Fibroblast of lung (primary cell): ENCODE results near the gene DLGAP1.

Experiments
- CTCF ChIP-seq, 2 donors: IDR thresholded peaks in 1 of 2; conservative IDR thresholded peaks in 1 of 2; 1 replicate in 1 of 2; 2 replicates in 1 of 2; pipeline ENCODE4 v1.5.1; 2011 to 2012; ENCODE audit warnings: low read length in 2 of 2, control low read depth in 1 of 2, inconsistent platforms in 1 of 2, low read depth in 1 of 2, mild to moderate bottlenecking in 1 of 2
- EZH2 ChIP-seq: IDR thresholded peaks from 2 replicates; pipeline ENCODE4 v1.5.1; 2012; ENCODE audit warnings: low read length, control low read depth, mild to moderate bottlenecking; ENCODE audit errors: missing control alignments

GRCh38 chr18:3456686-3457069, 998.4 kb downstream of the DLGAP1 start:
- no peak for TF ChIP-seq CTCF (conservative IDR thresholded peaks at IDR 0.05 in 1 of 2, IDR thresholded peaks at IDR 0.05 in 1 of 2; ENCODE audit: low read depth in 1 of 2, low read length in 2 of 2)
- TF ChIP-seq EZH2 = no peak
